Fibroblast of lung (primary cell): ENCODE data around the gene RSAD1.

Experiments
- CTCF ChIP-seq, 2 donors: IDR thresholded peaks in 1 of 2; conservative IDR thresholded peaks in 1 of 2; 1 replicate in 1 of 2; 2 replicates in 1 of 2; pipeline ENCODE4 v1.5.1; 2011 to 2012; ENCODE audit warnings: low read length in 2 of 2, control low read depth in 1 of 2, inconsistent platforms in 1 of 2, low read depth in 1 of 2, mild to moderate bottlenecking in 1 of 2
- EZH2 ChIP-seq: IDR thresholded peaks from 2 replicates; pipeline ENCODE4 v1.5.1; 2012; ENCODE audit warnings: low read length, control low read depth, mild to moderate bottlenecking; ENCODE audit errors: missing control alignments

- no peak for TF ChIP-seq CTCF (conservative IDR thresholded peaks at IDR 0.05 in 1 of 2, IDR thresholded peaks at IDR 0.05 in 1 of 2; ENCODE audit: low read depth in 1 of 2, low read length in 2 of 2)
- TF ChIP-seq EZH2, result no peak
Observed at GRCh38 chr17:50493744-50494143, 15.1 kb downstream of the RSAD1 start.
